HG03135 (cell line): Measurements from ENCODE around the gene TPGS2.

Source experiments
- ATAC-seq: cut with Tn5 transposase; IDR thresholded peaks from one replicate; pipeline ENCODE4 v1.9.1; 2021; ENCODE audit warnings: mild to moderate bottlenecking, moderate library complexity; ENCODE audit not compliant: unreplicated experiment

The TPGS2 gene

DNA sequence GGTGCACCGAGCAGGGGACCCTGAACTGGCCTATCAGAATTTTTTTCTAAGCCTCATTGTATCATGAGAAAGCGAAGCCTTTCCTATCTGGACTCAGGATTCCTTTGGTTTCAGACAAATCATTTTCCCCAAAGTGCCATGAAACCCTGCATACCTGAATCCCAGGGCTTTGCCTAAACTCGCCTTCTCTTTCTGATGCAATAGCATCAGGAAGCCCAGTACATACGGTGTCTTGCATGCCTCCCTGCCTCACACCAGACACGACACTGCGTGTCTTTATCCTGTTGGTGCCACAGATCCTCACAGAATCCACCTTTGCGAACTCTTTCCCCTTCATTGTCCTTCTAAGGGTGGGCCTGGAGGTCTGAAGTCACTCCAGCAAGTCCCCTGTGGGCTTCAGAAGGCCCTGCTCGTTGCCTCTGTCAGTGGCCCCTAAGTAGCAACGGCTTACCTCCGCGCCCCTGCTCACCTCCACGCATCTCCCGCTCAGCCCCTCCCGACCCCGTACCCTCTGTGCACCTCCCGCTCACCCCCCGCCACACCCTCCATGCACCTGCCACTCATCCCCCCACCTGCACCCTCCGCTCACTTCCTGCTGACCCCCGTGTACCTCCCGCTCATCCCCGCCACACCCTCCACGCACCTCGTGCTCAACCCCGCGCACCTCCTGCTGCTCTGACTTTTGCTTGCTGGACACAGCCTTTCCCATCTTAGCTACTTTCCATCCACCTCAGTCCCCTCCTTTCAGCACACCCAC, 83.4 kb downstream of the TPGS2 start:
- no peak for ATAC-seq

- ATAC-seq = no peak
These were observed 84.4 kb downstream of the TPGS2 start for GRCh38 chr18:36744261-36744876.
